ENCODE measurements around the gene ZNF576. TPM values are rescaled to one million over a fixed set of nuclear protein-coding genes. Genes with fewer than 3 reads are reported as not detected.

ZNF576 gene
- total and polyA plus RNA-seq, 4 experiments from 2014 or later, result 8.4 to 18.6 (median 15.7) TPM

DNA sequence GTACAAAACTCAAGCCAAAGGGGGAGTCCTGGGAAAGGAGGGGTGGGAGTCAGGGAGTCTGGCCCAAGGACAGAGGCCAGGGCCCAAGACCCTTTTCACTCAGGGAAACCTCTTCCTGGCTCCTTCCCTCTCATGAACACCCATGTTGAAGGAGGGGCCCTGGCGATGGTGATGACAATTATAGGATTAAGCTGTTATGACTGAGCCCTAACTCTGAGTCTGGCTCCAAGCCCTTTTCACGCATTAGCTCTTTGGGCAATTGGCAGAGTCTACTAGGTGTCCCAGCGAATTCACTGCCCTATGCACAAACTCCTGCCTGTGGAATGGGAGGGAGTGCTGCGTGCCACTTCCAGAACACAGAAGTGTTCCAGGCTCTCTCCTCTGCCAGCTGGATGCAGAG, 42.7 kb upstream of the ZNF576 start:
- DNase-seq, result no peak
- H3K4me1 Mint-ChIP-seq, result peaks cover 8 to 12% (median 10%) of the 10 kb centered on the region in 4 donors
- H3K9me3 Mint-ChIP-seq, result no peaks in the 10 kb centered on the region
- Histone ChIP-seq H3K4me3 (ENCODE audit: low read length in 2 of 2) (no peak overlapping the region), H3K27me3 (ENCODE audit: insufficient read depth, low read length) (no peaks in the 10 kb centered on the region), H3K4me1 (ENCODE audit: insufficient read depth, low read length) (peaks cover 7% of the 10 kb centered on the region), H3K36me3 (ENCODE audit: insufficient read depth, low read length) (peaks cover 48% of the 10 kb centered on the region), H3K27ac (ENCODE audit: low read depth, low read length) (no peak overlapping the region), H3K9me3 (ENCODE audit: control insufficient read depth in 1 of 2, low read length in 2 of 2) (no peaks in the 10 kb centered on the region)
- peaks cover 22 to 45% of the 10 kb centered on the region in 2 donors for H3K36me3 Mint-ChIP-seq
- no peak overlapping the region for H3K4me3 Mint-ChIP-seq
- H3K27me3 Mint-ChIP-seq, result no peaks in the 10 kb centered on the region
- intact Hi-C loops (cut with micrococcal nuclease), result loop anchor here (2.0 kb wide), 1 partner anchor 19 kb away; no protein-coding TSS in a partner anchor
- peak overlapping the region in 3 of 7 donors; percentile 18 to 62 (median 59) for H3K27ac Mint-ChIP-seq
- ChIA-PET POLR2A (ENCODE audit: partially characterized antibody) (interaction anchor here (0.8 to 3.6 kb wide), 6 partner anchors 10 to 231 kb away, joined by 3 to 61 read pairs (median 4); partner anchors contain the start of genes IRGQ, PINLYP, XRCC1 and ZNF576), CTCF (ENCODE audit: partially characterized antibody) (interaction anchor here (1.0 to 11.2 kb wide), 9 partner anchors 18 to 107 kb away, joined by 5 to 245 read pairs (median 19); partner anchors contain the start of genes IRGQ, XRCC1, ZNF575 and ZNF576)

DNA sequence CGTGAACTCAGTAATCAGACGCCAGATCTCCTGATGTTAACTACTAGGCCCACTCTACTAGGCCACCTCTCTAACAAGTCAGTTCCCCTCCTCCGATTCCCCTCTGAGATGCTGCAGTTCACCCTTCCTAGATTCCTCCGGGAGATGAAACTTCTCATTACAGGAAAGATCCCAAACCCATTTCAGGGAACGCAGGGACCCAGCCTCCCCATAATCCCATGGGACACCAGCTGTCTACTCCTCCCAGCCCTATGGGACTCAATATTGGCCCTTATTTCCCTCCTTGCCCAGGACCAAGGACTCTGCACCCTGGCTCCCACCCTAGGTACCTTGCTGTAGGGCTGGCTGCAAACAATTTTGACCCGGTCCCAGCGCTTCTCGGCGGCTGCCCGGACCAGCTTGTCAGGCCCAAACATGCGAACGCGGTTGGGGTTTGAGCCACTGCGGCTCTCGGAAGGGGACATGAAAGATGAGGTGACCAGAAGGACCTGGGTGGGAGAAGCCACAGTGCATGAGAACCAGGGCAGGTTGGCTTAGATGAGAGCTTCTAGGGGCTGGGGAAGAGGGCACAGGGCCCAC, 42.0 kb upstream of the ZNF576 start:
- Mint-ChIP-seq H3K36me3 (peaks cover 23 to 42% of the 10 kb centered on the region in 2 donors), H3K4me1 (peaks cover 8 to 12% (median 11%) of the 10 kb centered on the region in 4 donors), H3K9me3 (no peaks in the 10 kb centered on the region), H3K4me3 (no peak overlapping the region), H3K27me3 (no peaks in the 10 kb centered on the region), H3K27ac (peak overlapping the region in 4 of 7 donors; percentile 62 to 82 (median 76))
- ChIA-PET POLR2A (ENCODE audit: partially characterized antibody) (interaction anchor here (1.0 to 3.6 kb wide), 12 partner anchors 9 to 230 kb away, joined by 3 to 61 read pairs (median 4); partner anchors contain the start of genes IRGQ, PINLYP, XRCC1 and ZNF428), CTCF (ENCODE audit: partially characterized antibody) (interaction anchor here (0.5 to 11.2 kb wide), 38 partner anchors 8 to 255 kb away, joined by 3 to 245 read pairs (median 6); partner anchors contain the start of genes IRGQ, PINLYP, PLAUR and XRCC1)
- DNase-seq, result no peak
- H3K27me3 ChIP-seq (ENCODE audit: insufficient read depth, low read length), result no peaks in the 10 kb centered on the region
- peaks cover 7% of the 10 kb centered on the region for H3K4me1 ChIP-seq (ENCODE audit: insufficient read depth, low read length)
- no peak overlapping the region for H3K4me3 ChIP-seq (ENCODE audit: low read length in 2 of 2)
- no peak overlapping the region for H3K27ac ChIP-seq (ENCODE audit: low read depth, low read length)
- intact Hi-C loops (cut with micrococcal nuclease), result loop anchor here (2.0 kb wide), 1 partner anchor 20 kb away; no protein-coding TSS in a partner anchor
- no peaks in the 10 kb centered on the region for H3K9me3 ChIP-seq (ENCODE audit: control insufficient read depth in 1 of 2, low read length in 2 of 2)
- peaks cover 48% of the 10 kb centered on the region for H3K36me3 ChIP-seq (ENCODE audit: insufficient read depth, low read length)

DNA sequence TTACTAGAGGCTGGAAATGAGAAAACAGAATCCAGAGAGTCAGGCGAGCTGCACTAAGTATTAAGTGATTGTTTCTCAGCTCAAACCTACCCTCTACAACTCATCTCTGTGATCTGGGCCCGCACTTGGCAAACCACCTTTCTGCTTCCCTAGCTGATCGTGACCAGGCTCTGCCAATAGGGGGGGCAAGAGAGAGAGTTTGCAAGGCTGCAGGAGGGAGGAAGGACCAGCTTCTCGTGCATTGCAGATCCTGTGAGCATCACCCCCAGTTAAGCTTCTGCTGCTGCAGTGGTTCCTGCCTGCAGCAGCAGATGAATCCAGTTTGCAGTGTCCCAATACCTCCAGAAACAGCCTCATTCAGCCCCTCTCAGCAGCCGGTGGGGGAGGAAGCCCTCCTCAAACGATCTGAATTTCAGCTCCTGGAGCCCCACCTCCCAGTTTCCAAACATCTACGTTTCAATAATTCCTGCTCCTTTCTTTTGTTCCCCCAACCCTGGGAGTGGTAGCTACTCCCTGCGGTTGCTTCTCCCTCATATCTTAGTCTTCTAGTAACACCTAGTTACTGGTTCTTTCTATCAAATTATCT, 41.1 kb upstream of the ZNF576 start:
- Mint-ChIP-seq H3K36me3 (peaks cover 24 to 37% of the 10 kb centered on the region in 2 donors), H3K27me3 (no peaks in the 10 kb centered on the region), H3K4me3 (peak overlapping the region in 2 of 8 donors; percentile 31 to 52), H3K27ac (peak overlapping the region; percentile 6 to 85 (median 77)), H3K9me3 (no peaks in the 10 kb centered on the region), H3K4me1 (peaks cover 10 to 19% (median 12%) of the 10 kb centered on the region in 4 donors)
- H3K27me3 ChIP-seq (ENCODE audit: insufficient read depth, low read length), result no peaks in the 10 kb centered on the region
- POLR2A ChIA-PET (ENCODE audit: partially characterized antibody), result interaction anchor here (0.7 to 3.6 kb wide), 12 partner anchors 8 to 229 kb away, joined by 3 to 61 read pairs (median 4); partner anchors contain the start of genes IRGQ, PINLYP, XRCC1 and ZNF428
- intact Hi-C loops (cut with micrococcal nuclease), result loop anchor here (1.0 to 2.0 kb wide), 3 partner anchors 8 to 41 kb away; partner anchors contain the start of genes IRGQ and ZNF576
- peaks cover 7% of the 10 kb centered on the region for H3K4me1 ChIP-seq (ENCODE audit: insufficient read depth, low read length)
- CTCF ChIA-PET (ENCODE audit: partially characterized antibody), result interaction anchor here (0.5 to 11.2 kb wide), 46 partner anchors 9 to 254 kb away, joined by 3 to 245 read pairs (median 5); partner anchors contain the start of genes IRGQ, PINLYP, PLAUR and XRCC1
- no peak overlapping the region for H3K27ac ChIP-seq (ENCODE audit: low read depth, low read length)
- H3K36me3 ChIP-seq (ENCODE audit: insufficient read depth, low read length), result peaks cover 48% of the 10 kb centered on the region
- no peak overlapping the region for H3K4me3 ChIP-seq (ENCODE audit: low read length in 2 of 2)
- DNase-seq, result peak; percentile 81 to 85 (median 82)
- no peaks in the 10 kb centered on the region for H3K9me3 ChIP-seq (ENCODE audit: control insufficient read depth in 1 of 2, low read length in 2 of 2)

DNA sequence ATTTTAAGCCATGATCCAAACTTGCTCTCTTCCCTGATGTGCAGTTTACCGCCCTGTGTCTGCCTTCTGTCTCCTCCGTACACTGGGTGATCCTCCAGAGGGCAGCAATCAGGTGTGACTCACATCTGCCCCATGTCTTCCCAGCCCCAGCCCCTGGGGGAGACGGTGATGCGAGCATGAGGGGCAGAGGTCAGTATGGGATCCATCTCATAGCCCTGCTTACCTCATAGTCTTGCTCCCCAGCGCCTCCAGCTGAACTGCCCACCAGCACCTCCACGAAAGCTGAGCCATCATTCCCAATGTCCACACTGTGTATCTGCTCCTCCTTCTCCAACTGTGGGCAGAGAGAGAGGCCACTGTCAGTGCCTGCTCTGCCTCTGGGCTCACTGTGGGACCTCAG, 35.7 kb upstream of the ZNF576 start:
- H3K9me3 ChIP-seq (ENCODE audit: control insufficient read depth in 1 of 2, low read length in 2 of 2), result no peaks in the 10 kb centered on the region
- intact Hi-C loops (cut with micrococcal nuclease), result loop anchor here (10.0 kb wide), 1 partner anchor 224 kb away; the partner anchor contains the start of gene KCNN4
- Mint-ChIP-seq H3K4me1 (peaks cover 34 to 59% (median 40%) of the 10 kb centered on the region in 4 donors), H3K9me3 (peaks cover 0 to 2% (median 0%) of the 10 kb centered on the region in 8 donors), H3K4me3 (peak overlapping the region in 4 of 8 donors; percentile 10 to 58 (median 23)), H3K36me3 (peaks cover 14 to 25% of the 10 kb centered on the region in 2 donors), H3K27ac (peak overlapping the region; percentile 82 to 98 (median 93)), H3K27me3 (no peaks in the 10 kb centered on the region)
- no peaks in the 10 kb centered on the region for H3K27me3 ChIP-seq (ENCODE audit: insufficient read depth, low read length)
- ChIA-PET CTCF (ENCODE audit: partially characterized antibody) (interaction anchor here (7.0 kb wide), 1 partner anchor 34 kb away, joined by 59 read pairs; the partner anchor contains the start of genes IRGQ and ZNF576), POLR2A (ENCODE audit: partially characterized antibody) (interaction anchor here (0.7 to 6.1 kb wide), 3 partner anchors 28 to 775 kb away, joined by 4 to 41 read pairs (median 4); partner anchors contain the start of genes IRGQ, ZNF575 and ZNF576)
- no peak overlapping the region for H3K27ac ChIP-seq (ENCODE audit: low read depth, low read length)
- DNase-seq, result no peak
- H3K36me3 ChIP-seq (ENCODE audit: insufficient read depth, low read length), result peaks cover 9% of the 10 kb centered on the region
- H3K4me1 ChIP-seq (ENCODE audit: insufficient read depth, low read length), result peaks cover 45% of the 10 kb centered on the region
- H3K4me3 ChIP-seq (ENCODE audit: low read length in 2 of 2), result no peak overlapping the region

DNA sequence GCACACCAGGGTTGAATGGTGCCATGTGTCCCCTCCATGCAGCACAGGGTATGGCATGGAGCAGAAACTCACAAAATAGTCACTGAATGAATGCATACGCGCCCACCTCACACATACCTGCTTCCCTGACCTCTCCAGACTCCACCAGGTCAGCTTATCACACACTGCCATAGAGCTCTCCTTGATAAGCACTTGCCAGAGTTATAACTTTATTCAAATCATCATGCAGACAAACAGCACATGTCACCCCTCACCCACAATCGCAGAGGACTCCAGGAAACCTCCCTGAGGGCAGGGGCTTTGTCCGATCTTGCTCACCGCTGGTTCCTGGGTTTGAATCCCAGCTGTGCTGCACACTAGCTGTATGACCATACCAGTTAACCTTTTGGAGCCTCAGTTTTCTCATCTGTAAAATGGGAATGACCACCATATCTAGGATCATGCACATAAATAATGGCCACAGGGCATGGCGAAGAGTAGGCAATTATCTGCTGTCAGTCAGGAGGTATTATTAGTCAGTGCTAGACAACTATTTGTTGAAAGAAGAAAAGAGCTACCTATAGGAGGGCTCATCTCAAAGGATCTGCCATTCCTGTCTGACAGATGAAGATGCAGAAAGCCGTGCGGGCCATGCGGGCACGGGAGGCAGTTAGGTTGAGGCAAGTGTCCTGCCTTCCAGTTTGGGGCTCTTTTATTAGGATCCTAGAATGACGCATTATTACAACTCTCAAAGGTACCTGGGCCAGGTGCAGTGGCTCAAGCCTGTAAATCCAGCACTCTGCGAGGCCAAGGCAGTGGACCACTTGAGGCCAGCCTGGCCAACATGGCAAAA, 35.0 kb upstream of the ZNF576 start:
- H3K9me3 Mint-ChIP-seq, result peaks cover 0 to 2% (median 0%) of the 10 kb centered on the region in 8 donors
- intact Hi-C loops (cut with micrococcal nuclease), result loop anchor here (10.0 kb wide), 1 partner anchor 223 kb away; the partner anchor contains the start of gene KCNN4
- H3K4me3 Mint-ChIP-seq, result peak overlapping the region in 7 of 8 donors; percentile 26 to 86 (median 69)
- H3K27ac Mint-ChIP-seq, result peak overlapping the region; percentile 92 to 98 (median 96)
- H3K36me3 Mint-ChIP-seq, result peaks cover 14 to 25% of the 10 kb centered on the region in 2 donors
- ChIA-PET POLR2A (ENCODE audit: partially characterized antibody) (interaction anchor here (1.5 to 6.1 kb wide), 4 partner anchors 13 to 34 kb away, joined by 4 to 41 read pairs (median 16); partner anchors contain the start of genes IRGQ, PINLYP, XRCC1 and ZNF575), CTCF (ENCODE audit: partially characterized antibody) (interaction anchor here (1.6 to 7.0 kb wide), 2 partner anchors 33 to 59 kb away, joined by 3 to 59 read pairs; partner anchors contain the start of genes IRGQ and ZNF576)
- H3K4me1 ChIP-seq (ENCODE audit: insufficient read depth, low read length), result peaks cover 45% of the 10 kb centered on the region
- H3K36me3 ChIP-seq (ENCODE audit: insufficient read depth, low read length), result peaks cover 4% of the 10 kb centered on the region
- DNase-seq, result no peak
- H3K27me3 ChIP-seq (ENCODE audit: insufficient read depth, low read length), result no peaks in the 10 kb centered on the region
- H3K9me3 ChIP-seq (ENCODE audit: control insufficient read depth in 1 of 2, low read length in 2 of 2), result no peaks in the 10 kb centered on the region
- no peaks in the 10 kb centered on the region for H3K27me3 Mint-ChIP-seq
- peak overlapping the region; percentile 72 for H3K27ac ChIP-seq (ENCODE audit: low read depth, low read length)
- H3K4me3 ChIP-seq (ENCODE audit: low read length in 2 of 2), result no peak overlapping the region
- H3K4me1 Mint-ChIP-seq, result peaks cover 34 to 59% (median 39%) of the 10 kb centered on the region in 4 donors

DNA sequence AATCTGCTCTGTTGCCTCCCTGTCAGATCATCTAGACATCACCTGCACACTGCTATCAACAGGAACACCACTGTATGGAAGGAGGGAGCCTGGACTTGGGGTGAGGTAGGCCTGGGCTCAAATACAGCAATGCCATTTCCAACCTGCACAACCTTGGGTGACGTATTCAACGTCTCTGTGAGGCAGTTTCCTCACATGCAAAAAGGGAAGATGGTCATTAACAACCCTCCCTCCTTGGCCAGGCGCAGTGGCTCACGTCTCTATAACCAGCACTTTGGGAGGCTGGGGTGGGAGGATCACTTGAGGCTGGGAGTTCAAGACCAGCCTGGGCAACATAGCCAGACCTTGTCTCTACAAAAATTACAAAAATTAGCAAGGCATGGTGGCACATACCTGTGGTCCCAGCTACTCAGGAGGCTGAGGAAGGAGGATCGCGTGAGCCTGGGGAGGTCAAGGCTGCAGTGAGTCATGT, 34.1 kb upstream of the ZNF576 start:
- Mint-ChIP-seq H3K4me3 (peak overlapping the region; percentile 63 to 86 (median 74)), H3K9me3 (peaks cover 0 to 2% (median 0%) of the 10 kb centered on the region in 8 donors), H3K36me3 (peaks cover 14 to 26% of the 10 kb centered on the region in 2 donors), H3K4me1 (peaks cover 36 to 65% (median 43%) of the 10 kb centered on the region in 4 donors), H3K27me3 (no peaks in the 10 kb centered on the region), H3K27ac (peak overlapping the region; percentile 92 to 98 (median 96))
- no peak for DNase-seq
- POLR2A ChIA-PET (ENCODE audit: partially characterized antibody), result interaction anchor here (0.6 to 6.1 kb wide), 6 partner anchors 12 to 98 kb away, joined by 3 to 41 read pairs (median 6); partner anchors contain the start of genes IRGQ, PINLYP, XRCC1 and ZNF575
- intact Hi-C loops (cut with micrococcal nuclease), result loop anchor here (1.0 to 10.0 kb wide), 4 partner anchors 13 to 223 kb away; partner anchors contain the start of genes IRGQ, KCNN4, PINLYP and XRCC1
- H3K27ac ChIP-seq (ENCODE audit: low read depth, low read length), result peak overlapping the region; percentile 72
- peaks cover 45% of the 10 kb centered on the region for H3K4me1 ChIP-seq (ENCODE audit: insufficient read depth, low read length)
- H3K36me3 ChIP-seq (ENCODE audit: insufficient read depth, low read length), result peaks cover 3% of the 10 kb centered on the region
- CTCF ChIA-PET (ENCODE audit: partially characterized antibody), result interaction anchor here (1.6 to 7.0 kb wide), 2 partner anchors 32 to 59 kb away, joined by 3 to 59 read pairs; partner anchors contain the start of genes IRGQ and ZNF576
- H3K27me3 ChIP-seq (ENCODE audit: insufficient read depth, low read length), result no peaks in the 10 kb centered on the region
- H3K4me3 ChIP-seq (ENCODE audit: low read length in 2 of 2), result peak overlapping the region in 1 of 2 donors; percentile 32
- no peaks in the 10 kb centered on the region for H3K9me3 ChIP-seq (ENCODE audit: control insufficient read depth in 1 of 2, low read length in 2 of 2)

All from CD4-positive, alpha-beta memory T cell (primary cell).